ENCODE results near the gene CACNA1D. TPM values are rescaled to one million over a fixed set of nuclear protein-coding genes. Genes with fewer than 3 reads are reported as not detected.

CACNA1D gene
- total RNA-seq, 2 experiments from 2014 or later: not detected

- TF ChIP-seq CTCF (IDR thresholded peaks at IDR 0.05): no peak
- Mint-ChIP-seq H3K27me3 (no peaks in the 10 kb centered on the region), H3K4me1 (ENCODE audit: low read depth) (no peaks in the 10 kb centered on the region), H3K9me3 (no peaks in the 10 kb centered on the region), H3K36me3 (ENCODE audit: low read depth) (no peaks in the 10 kb centered on the region), H3K4me3 (no peak overlapping the region), H3K27ac (no peak overlapping the region)
- CTCF ChIA-PET: interaction anchor here (1.3 kb wide), 1 partner anchor 23 kb away, joined by 4 read pairs; no protein-coding TSS in a partner anchor
- ATAC-seq: no peak
- DNase-seq: no peak
- intact Hi-C loops (cut with micrococcal nuclease): no loop called here
- POLR2A ChIA-PET: no interaction called here
Observed at GRCh38 chr3:53583161-53583690, 88.8 kb downstream of the CACNA1D start.

GRCh38 chr3:53585049-53585448 lies 90.6 kb downstream of the CACNA1D start:
- H3K9me3 Mint-ChIP-seq: no peaks in the 10 kb centered on the region
- intact Hi-C loops (cut with micrococcal nuclease): no loop called here
- peaks cover 2% of the 10 kb centered on the region for H3K27me3 Mint-ChIP-seq
- ChIA-PET CTCF (no interaction called here), POLR2A (no interaction called here)
- no peak for TF ChIP-seq CTCF (IDR thresholded peaks at IDR 0.05)
- H3K4me1 Mint-ChIP-seq (ENCODE audit: low read depth): no peaks in the 10 kb centered on the region
- no peak overlapping the region for H3K4me3 Mint-ChIP-seq
- H3K27ac Mint-ChIP-seq: no peak overlapping the region
- no peak for DNase-seq
- no peak for ATAC-seq
- H3K36me3 Mint-ChIP-seq (ENCODE audit: low read depth): no peaks in the 10 kb centered on the region

DNA sequence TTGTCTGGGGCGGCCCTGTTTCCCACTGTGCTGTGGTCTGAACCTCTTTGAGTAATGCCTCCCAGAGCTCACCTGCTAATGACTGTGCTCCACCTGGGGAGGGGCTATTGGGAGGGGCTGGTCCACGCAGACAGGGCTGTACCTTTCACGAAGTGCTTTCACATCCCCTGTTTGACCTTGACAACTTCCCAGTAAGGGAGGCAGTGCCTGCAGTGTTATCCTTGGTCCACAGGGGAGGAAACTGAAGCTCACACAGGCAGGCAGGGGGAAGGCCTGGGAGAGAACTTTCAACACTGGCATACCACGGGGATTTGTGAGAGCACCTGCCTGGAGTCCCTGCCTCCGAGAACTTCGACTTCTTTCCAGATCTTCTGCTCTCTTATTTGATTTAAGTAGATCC lies 91.2 kb downstream of the CACNA1D start:
- no peak for DNase-seq
- Mint-ChIP-seq H3K4me3 (no peak overlapping the region), H3K27ac (no peak overlapping the region), H3K27me3 (peaks cover 2% of the 10 kb centered on the region), H3K4me1 (ENCODE audit: low read depth) (no peaks in the 10 kb centered on the region), H3K9me3 (no peaks in the 10 kb centered on the region), H3K36me3 (ENCODE audit: low read depth) (no peaks in the 10 kb centered on the region)
- CTCF ChIA-PET: interaction anchor here (1.0 kb wide), 1 partner anchor 25 kb away, joined by 5 read pairs; no protein-coding TSS in a partner anchor
- POLR2A ChIA-PET: no interaction called here
- ATAC-seq: no peak
- intact Hi-C loops (cut with micrococcal nuclease): no loop called here
- TF ChIP-seq CTCF (IDR thresholded peaks at IDR 0.05): no peak

- CTCF ChIA-PET: no interaction called here
- Mint-ChIP-seq H3K9me3 (no peaks in the 10 kb centered on the region), H3K4me3 (no peak overlapping the region), H3K27me3 (peaks cover 2% of the 10 kb centered on the region), H3K4me1 (ENCODE audit: low read depth) (no peaks in the 10 kb centered on the region), H3K36me3 (ENCODE audit: low read depth) (no peaks in the 10 kb centered on the region), H3K27ac (no peak overlapping the region)
- TF ChIP-seq CTCF (IDR thresholded peaks at IDR 0.05): no peak
- POLR2A ChIA-PET: no interaction called here
- DNase-seq: no peak
- no peak for ATAC-seq
- intact Hi-C loops (cut with micrococcal nuclease): no loop called here
Observed at GRCh38 chr3:53588122-53588521, 93.7 kb downstream of the CACNA1D start.

- no peaks in the 10 kb centered on the region for H3K9me3 Mint-ChIP-seq
- CTCF ChIA-PET: no interaction called here
- POLR2A ChIA-PET: no interaction called here
Observed at GRCh38 chr3:53589201-53589600, 94.8 kb downstream of the CACNA1D start.

More at GRCh38 chr3:53589201-53589600, 94.8 kb downstream of the CACNA1D start:
- no peak overlapping the region for H3K27ac Mint-ChIP-seq
- no peak overlapping the region for H3K4me3 Mint-ChIP-seq
- ATAC-seq (no peak), DNase-seq (no peak)
- TF ChIP-seq CTCF (IDR thresholded peaks at IDR 0.05): no peak
- H3K4me1 Mint-ChIP-seq (ENCODE audit: low read depth): no peaks in the 10 kb centered on the region
- no peaks in the 10 kb centered on the region for H3K36me3 Mint-ChIP-seq (ENCODE audit: low read depth)
- peaks cover 2% of the 10 kb centered on the region for H3K27me3 Mint-ChIP-seq
- intact Hi-C loops (cut with micrococcal nuclease): no loop called here

Measured in activated CD8-positive, alpha-beta T cell treated with anti-CD3 and anti-CD28 coated beads for 36 hours (primary cell).